Heart left ventricle (tissue), 16 donors: ENCODE results near the gene SLC16A8. TPM values are rescaled to one million over a fixed set of nuclear protein-coding genes. Genes with fewer than 3 reads are reported as not detected.
A peak's percentile ranks its signal among the peaks of the same experiment; 100 is the strongest.

Experiments used
- ATAC-seq, 4 donors: fragments of 200-7000 bp; cut with Tn5 transposase; one replicate each; pipeline ENCODE4 v1.9.1; 2020 to 2022; ENCODE audit warnings: moderate library complexity in 4 of 4, mild to moderate bottlenecking in 3 of 4, moderate number of reproducible peaks in 1 of 4
- DNase-seq, 5 donors: peaks; one replicate each; pipeline ENCODE4 v3.0.0-alpha.2; 2020
- H3K27ac ChIP-seq, 12 donors: fragments of 200-600 bp; sonication (generic) in 4 of 12; one replicate each; pipeline versions ENCODE4 v1.5.0 to v1.8.0; 2016 to 2022; ENCODE audit warnings: mild to moderate bottlenecking in 2 of 12
- H3K27me3 ChIP-seq, 9 donors: fragments of 200-600 bp; sonication (generic) in 2 of 9; one replicate each; pipeline versions ENCODE4 v1.5.1 to v1.8.0; 2016 to 2022; ENCODE audit warnings: mild to moderate bottlenecking in 3 of 9
- H3K36me3 ChIP-seq, 9 donors: fragments of 200-600 bp; sonication (generic) in 2 of 9; one replicate each; pipeline versions ENCODE4 v1.5.0 to v1.8.0; 2018 to 2022; ENCODE audit warnings: mild to moderate bottlenecking in 2 of 9
- H3K4me1 ChIP-seq, 12 donors: fragments of 200-600 bp; sonication (generic) in 4 of 12; one replicate each; pipeline versions ENCODE4 v1.5.0 to v1.8.0; 2016 to 2022; ENCODE audit warnings: mild to moderate bottlenecking in 3 of 12
- H3K4me3 ChIP-seq, 12 donors: fragments of 200-600 bp; sonication (generic) in 4 of 12; one replicate each; pipeline versions ENCODE4 v1.5.0 to v1.8.0; 2017 to 2022; ENCODE audit warnings: mild to moderate bottlenecking in 9 of 12, moderate library complexity in 4 of 12
- H3K9me3 ChIP-seq, 12 donors: fragments of 200-600 bp; sonication (generic) in 4 of 12; one replicate each; pipeline versions ENCODE4 v1.5.0 to v1.8.0; 2016 to 2022; ENCODE audit warnings: mild to moderate bottlenecking in 1 of 12
- CTCF ChIP-seq, 12 donors: fragments of 200-600 bp; sonication (generic) in 4 of 12; IDR thresholded peaks; one replicate each; pipeline versions ENCODE4 v1.5.0 to v1.8.0; 2018 to 2022; ENCODE audit warnings: antibody characterized with exemption in 12 of 12, mild to moderate bottlenecking in 5 of 12
- POLR2A ChIP-seq, 2 donors: fragments of 450-650 bp; IDR thresholded peaks; one replicate each; pipeline ENCODE4 v1.6.1; 2017; ENCODE audit warnings: antibody characterized with exemption in 2 of 2, mild to moderate bottlenecking in 2 of 2, moderate library complexity in 2 of 2
- WGBS, 4 donors: extraction: QIAGEN DNeasy Blood & Tissue Kit in 2 of 4; methylation state at CpG; one replicate each; pipeline versions ENCODE4 v1.1.5 to v1.1.7; 2013 to 2018; 5-methylcytosine and 5-hydroxymethylcytosine counted together
- intact Hi-C, 10 donors: fragments of 100-400 bp; cut with DNase I; formaldehyde crosslinking; loops; one replicate each; pipeline versions ENCODE4 v1.11.1 to v1.14.2; 2022
- polyA plus RNA-seq, 2 donors: library from polyadenylated mRNA; stranded (reverse); fragments of 200-250 nt; gene quantifications; one replicate each; pipeline ENCODE4 v1.2.3, GENCODE V29; 2013
- total RNA-seq, 9 donors: library from RNA; depleted of rRNA in 2 of 9; stranded (reverse); fragments of >200 nt in 2 of 9; fragmentation: NEBNext Ultra II Directional in 3 of 9; extraction: Animal tissue kit (Norgen Biotek cat#: 25700) in 3 of 9; gene quantifications; one replicate each; pipeline versions ENCODE4 v1.1.0 to v1.2.4, GENCODE V29; 2016 to 2023
- donor health status: ischemic (EF 13 %, LVEDD 7.1; RV severe dilation, severe dysfunction).
- donor health status: healthy with polysubstance abuse.
- donor health status: DM: no; HTN: yes; CAD: no.
- donor health status: DM: no; HTN: no; CAD: no.
- donor health status: ischemic (EF 25% LVEDD 6.9; RV normal size, moderate dysfunction).
- donor health status: ischemic (EF 25% LVEDD 5.7; RV mildly dilated, moderate dysfunction).
- donor health status: healthy.
- donor health status: DM: yes; HTN: yes; CAD: no.
- donor health status: ischemic (EF 35%, LVEDD 5.7; RV mildly dilated, moderate dysfunction).
- donor health status: nonischemic (EF 11% LVEDD 7.7; RV severe dilation, severe dysfunction).
- donor health status: DM: yes; HTN: yes; CAD: no.
- donor health status: PGD.
- donor health status: ischemic (EF 29% LVEDD 5.4; RV normal size, mild dysfunction).
- donor health status: nonischemic (EF 23%, LVEDD 6.1; RV moderate dilation, normal function).

SLC16A8 gene
- total and polyA plus RNA-seq, 11 donors = 0.34 TPM; not detected in 10

GRCh38 chr22:38030311-38031133 lies 53.5 kb downstream of the SLC16A8 start:
- ATAC-seq (peak in 1 of 4 donors; percentile 15), DNase-seq (peak in 1 of 5 donors; percentile 64)
- no peaks in the 10 kb centered on the region for H3K36me3 ChIP-seq
- peak overlapping the region in 4 of 12 donors; percentile 0 to 47 (median 14) for H3K27ac ChIP-seq
- 57 to 82% (median 73%) methylated on average over 13 to 16 of the region's 16 CpGs for WGBS, 4 donors
- no peak for TF ChIP-seq POLR2A (IDR thresholded peaks at IDR 0.05)
- no peak for TF ChIP-seq CTCF (IDR thresholded peaks at IDR 0.05)
- H3K4me3 ChIP-seq = no peak overlapping the region
- no peaks in the 10 kb centered on the region for H3K9me3 ChIP-seq
- intact Hi-C loops = no loop called here
- peaks cover 0 to 24% (median 14%) of the 10 kb centered on the region in 12 donors for H3K4me1 ChIP-seq
- H3K27me3 ChIP-seq = no peaks in the 10 kb centered on the region

GRCh38 chr22:38029901-38030300 lies 54.1 kb downstream of the SLC16A8 start:
- Histone ChIP-seq H3K4me3 (no peak overlapping the region), H3K27me3 (no peaks in the 10 kb centered on the region), H3K9me3 (no peaks in the 10 kb centered on the region), H3K27ac (peak overlapping the region in 3 of 12 donors; percentile 10 to 47 (median 18)), H3K36me3 (no peaks in the 10 kb centered on the region), H3K4me1 (peaks cover 0 to 22% (median 14%) of the 10 kb centered on the region in 12 donors)
- intact Hi-C loops = no loop called here
- ATAC-seq (no peak), DNase-seq (no peak)
- WGBS, 4 donors = 63 to 70% (median 69%) methylated on average over 5 of the region's 5 CpGs
- TF ChIP-seq POLR2A (IDR thresholded peaks at IDR 0.05) = no peak
- no peak for TF ChIP-seq CTCF (IDR thresholded peaks at IDR 0.05)

- peaks cover 0 to 17% (median 10%) of the 10 kb centered on the region in 12 donors for H3K4me1 ChIP-seq
Measured at GRCh38 chr22:38029370-38029769, 54.6 kb downstream of the SLC16A8 start.

More at GRCh38 chr22:38029370-38029769, 54.6 kb downstream of the SLC16A8 start:
- TF ChIP-seq POLR2A (IDR thresholded peaks at IDR 0.05) (no peak), CTCF (IDR thresholded peaks at IDR 0.05) (no peak)
- Histone ChIP-seq H3K27me3 (no peaks in the 10 kb centered on the region), H3K27ac (no peak overlapping the region), H3K36me3 (no peaks in the 10 kb centered on the region), H3K9me3 (no peaks in the 10 kb centered on the region), H3K4me3 (no peak overlapping the region)
- ATAC-seq = no peak
- intact Hi-C loops = no loop called here
- no peak for DNase-seq
